Endometrium (tissue), 2 donors: ENCODE results near the gene TBC1D21.
"Not testable (repeated sequence)": the region's sequence is repeated elsewhere in the genome, so short reads cannot be mapped to it uniquely, and the experiment has no call there.

Experiments used
- FAIRE-seq: peaks from 2 replicates; lab custom pipeline; 2012; peaks lifted over from hg19 to GRCh38; lab: Jason Lieb, UNC
- donor health status: control.
- donor health status: control.

Gene TBC1D21

GRCh38 chr15:73930371-73930770, 57.0 kb downstream of the TBC1D21 start:
- FAIRE-seq = no peak

GRCh38 chr15:73930790-73931281, 57.5 kb downstream of the TBC1D21 start:
- FAIRE-seq = no peak

DNA sequence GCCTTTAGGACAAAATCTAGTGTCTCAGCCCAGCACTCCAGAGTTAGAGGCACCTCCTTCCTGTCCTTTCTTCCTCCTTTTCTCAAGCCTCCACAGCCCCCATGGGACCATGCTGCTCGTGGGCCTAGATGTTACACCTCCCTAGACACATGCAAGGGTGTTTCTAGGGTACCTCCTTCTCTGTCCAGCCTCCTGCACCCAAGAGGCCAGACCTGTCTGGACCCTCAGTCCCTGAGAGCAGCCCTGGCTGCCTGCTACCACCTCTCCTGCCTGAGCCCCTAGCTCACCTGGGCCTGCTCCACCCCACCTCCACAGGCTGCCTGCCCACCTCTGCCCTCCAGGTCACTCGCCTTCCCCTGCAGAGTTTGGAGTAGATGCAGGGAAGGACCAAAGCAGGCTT, 58.1 kb downstream of the TBC1D21 start:
- no peak for FAIRE-seq

DNA sequence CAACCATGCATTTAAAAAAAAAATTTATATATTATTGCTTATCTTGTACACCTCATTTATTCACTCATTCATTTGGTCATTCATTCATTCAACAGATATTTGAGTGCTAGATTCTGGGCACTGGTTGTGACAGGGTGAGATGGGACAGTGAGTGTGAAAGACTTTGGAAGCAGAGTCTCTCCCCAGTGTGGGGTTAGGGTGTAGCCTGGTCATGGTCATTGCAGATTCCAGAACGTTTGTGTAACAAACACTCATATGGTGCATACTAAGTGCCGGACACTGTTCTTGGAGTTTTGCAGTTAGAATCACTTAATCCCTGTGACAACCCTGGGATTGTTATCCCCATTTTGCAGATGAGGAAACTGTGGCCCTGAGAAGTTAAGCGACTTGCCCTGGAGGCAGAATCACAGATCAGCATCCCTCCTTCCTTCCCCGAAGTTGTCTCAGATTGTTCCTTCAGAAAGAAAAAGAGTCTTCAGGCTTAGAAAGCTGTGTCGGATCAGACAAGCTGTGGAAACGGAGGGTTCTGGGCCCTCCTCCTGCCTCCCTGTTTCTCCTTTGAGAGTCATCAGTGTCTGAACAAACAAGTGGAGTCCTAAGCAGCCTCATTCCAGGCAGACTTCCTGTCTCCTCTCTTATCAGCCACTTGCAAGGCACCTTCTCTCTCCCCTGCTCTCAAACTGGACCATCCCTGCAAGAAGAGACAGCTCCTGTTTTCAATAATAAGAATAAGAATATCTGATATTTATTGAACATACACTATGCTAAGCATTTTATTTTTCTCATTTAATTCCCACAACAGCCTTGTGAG, 59.2 kb downstream of the TBC1D21 start:
- FAIRE-seq = no peak

DNA sequence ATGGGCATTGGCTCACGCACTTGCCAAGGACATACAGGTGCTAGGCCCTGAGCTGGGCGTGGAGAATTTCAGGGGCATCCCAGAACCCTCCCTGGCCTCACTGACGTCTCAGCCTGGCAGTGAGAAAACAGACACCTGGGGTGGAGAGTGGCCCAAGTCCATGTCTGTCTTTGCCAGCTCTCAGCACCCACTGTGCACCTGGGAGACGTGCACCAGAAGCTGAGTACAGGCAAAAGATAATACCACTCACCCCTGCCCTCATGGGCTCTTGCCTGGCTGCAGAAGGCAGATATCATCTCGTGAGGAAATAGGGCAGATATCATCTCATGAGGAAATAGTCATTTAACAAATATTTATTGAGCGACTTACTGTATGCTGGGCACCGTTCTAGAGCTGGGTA, 60.9 kb downstream of the TBC1D21 start:
- FAIRE-seq = no peak

DNA sequence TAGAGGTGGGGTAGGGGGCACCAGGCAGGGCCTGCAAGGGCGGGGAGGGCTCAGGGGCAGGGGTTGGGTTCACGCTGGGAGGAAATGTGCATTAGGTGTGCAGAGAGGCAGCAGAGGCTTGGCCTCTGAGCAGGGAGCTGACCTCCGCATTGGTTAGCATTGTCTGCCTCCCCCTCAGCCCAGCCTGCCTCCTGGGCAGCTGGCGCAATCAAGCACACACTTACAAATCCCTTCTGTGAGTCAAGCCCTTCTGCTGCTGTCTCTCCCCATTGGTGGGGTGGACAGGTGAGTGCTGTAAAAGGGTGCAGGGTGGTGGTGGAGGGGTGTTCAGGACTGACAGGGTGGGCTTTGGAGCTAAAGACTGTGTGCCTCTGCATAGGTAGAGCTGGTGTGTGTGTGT, 62.2 kb downstream of the TBC1D21 start:
- FAIRE-seq = no peak

DNA sequence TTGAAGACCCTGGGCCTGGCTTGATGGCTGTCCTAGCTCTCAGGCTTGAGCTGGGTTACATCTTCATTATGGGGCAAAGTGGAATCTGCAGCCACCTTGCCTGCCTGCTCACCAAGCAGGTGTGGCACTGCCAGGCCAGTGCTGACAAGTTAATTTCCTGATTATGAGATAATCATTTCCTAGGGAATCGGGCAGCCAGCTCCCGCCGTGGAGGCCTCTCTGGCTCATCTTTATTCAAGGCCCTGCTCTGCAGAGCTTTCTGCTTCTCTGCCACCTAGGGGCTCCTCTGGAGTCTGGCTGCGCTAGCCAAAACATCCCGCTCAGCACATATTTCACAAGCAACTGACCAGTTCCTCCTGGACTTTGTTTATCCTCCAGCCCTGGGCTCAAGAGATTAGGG, 62.8 kb downstream of the TBC1D21 start:
- no peak for FAIRE-seq

- FAIRE-seq = no peak
Measured at GRCh38 chr15:73936588-73937290, 63.4 kb downstream of the TBC1D21 start.

DNA sequence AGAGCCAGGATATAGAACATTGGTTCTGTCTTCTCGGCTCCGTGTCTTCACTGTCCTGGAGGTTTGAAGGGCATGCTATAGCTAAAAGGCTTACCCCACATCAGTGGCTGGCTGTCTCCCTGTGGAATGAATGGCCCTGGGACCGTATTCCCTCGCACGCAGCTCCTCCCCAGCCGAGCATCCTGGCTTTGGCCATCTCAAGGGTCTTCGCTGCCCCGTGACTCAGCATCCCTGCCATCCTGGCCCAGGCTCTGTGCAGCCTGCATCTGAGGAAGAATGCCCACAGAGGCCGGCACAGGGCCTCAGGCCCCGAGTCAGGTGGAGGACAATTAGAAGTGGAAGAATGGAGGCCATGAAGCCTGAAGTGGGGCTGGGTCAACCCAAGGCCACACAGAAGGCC, 63.9 kb downstream of the TBC1D21 start:
- FAIRE-seq = no peak

- FAIRE-seq = no peak
Measured at GRCh38 chr15:73937726-73938125, 64.4 kb downstream of the TBC1D21 start.

- FAIRE-seq = not testable (repeated sequence)
Measured at GRCh38 chr15:73938516-73938915, 65.2 kb downstream of the TBC1D21 start.
